GM18511 (cell line): ENCODE data around the gene MTHFS.

Experiments
- ATAC-seq: cut with Tn5 transposase; IDR thresholded peaks from one replicate; pipeline ENCODE4 v1.9.1; 2021; ENCODE audit warnings: mild to moderate bottlenecking, moderate library complexity; ENCODE audit not compliant: unreplicated experiment

MTHFS gene

GRCh38 chr15:79824136-79824701, 72.6 kb downstream of the MTHFS start:
- no peak for ATAC-seq

GRCh38 chr15:79820820-79821219, 76.0 kb downstream of the MTHFS start:
- no peak for ATAC-seq

GRCh38 chr15:79820176-79820575, 76.6 kb downstream of the MTHFS start:
- no peak for ATAC-seq

GRCh38 chr15:79816571-79816970, 80.2 kb downstream of the MTHFS start:
- no peak for ATAC-seq

DNA sequence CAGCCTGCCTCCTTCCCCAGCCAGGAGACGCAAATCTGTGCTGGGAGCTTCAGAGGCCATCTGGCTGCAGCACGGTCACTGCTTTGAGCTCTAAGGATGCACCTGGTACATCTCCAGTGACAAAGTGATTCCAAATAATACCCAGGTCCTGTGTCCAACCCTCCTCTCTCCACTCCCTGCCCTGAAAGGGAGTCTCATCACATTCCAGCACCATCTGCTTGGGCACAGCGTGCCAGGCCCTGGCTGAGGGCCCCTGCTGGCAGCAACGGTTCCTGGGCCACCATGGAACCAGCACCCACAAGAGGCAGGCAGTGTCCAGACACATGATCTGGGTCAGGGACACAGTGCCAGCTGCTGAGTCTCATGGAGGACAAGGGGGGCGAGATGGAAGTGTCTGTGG, 81.3 kb downstream of the MTHFS start:
- no peak for ATAC-seq

- no peak for ATAC-seq
These were observed 84.3 kb downstream of the MTHFS start for GRCh38 chr15:79812541-79812940.

DNA sequence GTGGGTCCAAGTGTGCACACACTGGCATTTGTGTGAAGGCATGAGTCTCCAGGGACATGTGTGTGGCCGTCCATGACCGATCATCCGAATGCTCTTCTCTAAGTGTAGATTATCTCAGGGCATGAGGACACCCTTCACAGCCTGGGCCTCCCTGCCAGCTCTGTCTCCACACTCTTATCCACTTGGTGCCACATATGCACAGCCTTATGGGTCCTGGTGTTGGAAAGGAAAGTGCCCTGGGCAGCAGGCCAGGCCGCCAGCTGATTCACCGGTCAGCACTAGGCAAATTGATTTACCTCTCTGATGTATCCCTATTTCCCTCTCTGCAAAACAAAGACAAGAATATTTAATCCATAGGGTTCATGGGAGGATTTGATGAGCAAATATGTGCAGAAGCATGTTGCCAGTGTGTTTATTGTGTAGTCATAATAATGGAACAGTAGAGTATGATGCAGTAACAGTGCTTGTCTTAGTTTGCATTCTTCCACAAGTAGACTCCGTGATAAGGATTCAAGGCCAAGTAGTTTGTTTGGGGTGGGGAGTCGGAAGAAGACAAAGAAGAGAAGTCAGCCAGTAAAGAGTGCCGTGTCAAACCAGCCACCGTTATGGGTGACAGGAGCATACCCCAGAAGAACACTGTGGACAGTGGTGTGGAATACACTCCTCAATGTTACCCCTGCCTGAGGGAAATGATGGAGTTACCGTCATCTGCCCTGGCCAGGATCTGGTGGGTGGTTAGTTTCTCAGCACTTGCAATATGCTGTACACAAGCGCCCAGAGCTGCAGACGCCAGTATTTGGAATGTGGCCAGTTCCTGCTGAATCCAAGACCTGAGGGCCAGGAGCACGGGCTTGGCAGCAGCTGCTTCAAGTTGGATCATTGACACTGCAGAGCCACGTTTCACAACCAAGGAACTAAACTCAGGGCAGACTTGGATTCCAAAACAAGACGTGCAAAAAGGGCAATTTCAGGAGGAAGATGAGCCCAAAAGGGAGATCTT, 85.1 kb downstream of the MTHFS start:
- ATAC-seq = no peak

- no peak for ATAC-seq
These were observed 92.0 kb downstream of the MTHFS start for GRCh38 chr15:79804838-79805237.

- no peak for ATAC-seq
These were observed 98.5 kb downstream of the MTHFS start for GRCh38 chr15:79798311-79798710.
